22Rv1 (cell line): ENCODE results near the gene KLHL14.

Experiments
- CTCF ChIP-seq: fragments of 450-650 bp; IDR thresholded peaks from 2 replicates; pipeline ENCODE4 v1.5.1; 2017; ENCODE audit warnings: mild to moderate bottlenecking
- ZFX ChIP-seq: fragments of 450-650 bp; IDR thresholded peaks from 2 replicates; pipeline ENCODE4 v1.6.1; 2017; ENCODE audit warnings: antibody characterized with exemption, borderline replicate concordance

GRCh38 chr18:32711862-32712261 is 61.0 kb downstream of the KLHL14 start:
- TF ChIP-seq CTCF (no peak), ZFX (no peak)
